CD1c-positive myeloid dendritic cell (primary cell): Measurements from ENCODE around the gene RABGAP1L.

Experiments
- DNase-seq: peaks from one replicate; pipeline ENCODE4 v3.0.0-alpha.2; 2016; ENCODE audit errors: extremely low spot score

Gene RABGAP1L

GRCh38 chr1:174746024-174746808 lies 586.9 kb downstream of the RABGAP1L start:
- no peak for DNase-seq

DNA sequence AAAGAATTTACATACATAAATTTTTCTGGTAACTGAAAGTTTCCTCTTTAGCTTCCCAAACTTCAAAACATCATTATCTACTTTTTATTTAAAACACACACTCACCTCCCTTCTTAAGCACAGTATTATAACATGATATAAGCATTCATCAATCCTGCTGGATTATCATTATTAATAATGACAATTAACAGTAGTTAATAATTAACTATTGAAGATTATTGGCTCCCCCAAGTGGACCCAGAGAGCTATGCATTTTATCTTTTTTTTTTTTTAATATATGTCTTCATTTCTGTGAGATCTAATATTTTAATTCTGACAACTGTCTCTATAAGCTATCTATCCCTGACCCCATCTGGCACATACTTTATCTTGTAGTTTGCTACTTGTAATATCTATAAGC lies 588.3 kb downstream of the RABGAP1L start:
- DNase-seq: no peak

DNA sequence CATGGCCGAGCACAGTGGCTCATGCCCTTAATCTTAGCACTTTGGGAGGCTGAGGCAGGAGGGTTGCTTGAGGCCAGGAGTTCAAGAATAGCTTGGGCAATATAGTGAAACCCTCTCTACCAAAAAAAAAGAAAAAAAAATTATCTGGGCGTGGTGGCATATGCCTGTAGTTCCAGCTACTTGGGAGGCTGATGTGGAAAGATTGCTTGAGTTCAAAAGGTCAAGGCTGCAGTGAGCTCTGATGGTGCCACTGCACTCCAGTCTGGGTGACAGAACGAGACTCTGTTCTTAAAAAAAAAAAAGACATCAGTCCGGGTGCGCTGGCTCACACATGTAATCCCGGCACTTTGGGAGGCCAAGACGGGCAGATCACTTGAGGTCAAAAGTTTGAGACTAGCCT lies 589.3 kb downstream of the RABGAP1L start:
- DNase-seq: no peak

- no peak for DNase-seq
These were observed 593.8 kb downstream of the RABGAP1L start for GRCh38 chr1:174753131-174753530.

DNA sequence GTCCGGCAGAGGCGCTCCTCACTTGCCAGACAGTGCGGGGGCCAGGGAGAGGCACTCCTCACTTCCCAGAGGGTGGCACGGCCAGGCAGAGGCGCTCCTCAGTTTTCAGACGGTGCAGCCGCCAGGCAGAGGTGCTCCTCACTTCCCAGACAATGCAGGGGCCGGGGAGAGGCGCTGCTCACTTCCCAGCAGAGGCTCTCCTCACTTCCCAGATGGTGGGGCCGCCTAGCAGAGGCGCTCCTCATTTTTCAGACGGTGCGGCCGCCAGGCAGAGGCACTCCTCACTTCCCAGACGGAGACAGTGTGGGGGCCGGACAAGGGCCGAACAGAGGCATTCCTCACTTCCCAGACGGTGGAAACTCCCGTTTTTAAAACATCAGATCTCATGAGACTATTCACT lies 602.0 kb downstream of the RABGAP1L start:
- no peak for DNase-seq

- no peak for DNase-seq
These were observed 602.7 kb downstream of the RABGAP1L start for GRCh38 chr1:174761901-174762585.

DNA sequence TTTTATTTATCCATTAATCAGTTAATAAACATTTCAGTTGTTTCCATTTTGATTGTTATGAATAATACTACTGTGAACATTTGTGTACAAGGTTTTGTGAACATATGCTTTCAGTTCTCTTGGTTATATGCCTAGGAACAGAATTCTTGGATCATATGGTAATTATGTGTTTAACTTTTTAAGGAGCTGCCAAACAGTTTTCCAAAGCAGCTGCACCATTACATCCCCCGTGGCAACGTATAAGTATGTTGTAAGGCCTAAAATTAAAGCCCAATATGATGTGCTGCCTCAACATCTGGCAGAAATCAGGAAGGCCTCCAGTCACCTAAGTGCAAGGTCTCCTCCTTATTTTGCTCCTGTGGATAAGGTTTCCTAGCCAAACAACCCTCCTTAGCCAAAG lies 604.9 kb downstream of the RABGAP1L start:
- no peak for DNase-seq

DNA sequence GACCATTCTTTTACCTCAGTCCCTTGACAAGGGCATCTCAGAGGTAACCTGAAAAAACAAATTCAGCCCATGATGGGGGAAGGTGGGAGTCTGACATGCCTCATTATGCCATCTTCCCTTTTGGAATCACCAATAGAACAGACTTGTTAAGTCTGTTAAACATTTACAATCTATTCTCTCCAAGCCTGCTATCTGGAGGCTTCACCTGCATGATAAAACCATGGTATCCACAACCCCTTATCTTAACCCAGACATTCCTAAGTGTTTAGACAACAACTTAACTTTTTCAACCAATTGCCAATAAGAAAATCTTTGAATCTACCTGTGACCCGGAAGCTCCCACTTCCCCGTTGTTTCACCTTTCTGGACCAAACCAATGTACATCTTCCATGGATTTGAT lies 607.4 kb downstream of the RABGAP1L start:
- no peak for DNase-seq

- no peak for DNase-seq
These were observed 609.2 kb downstream of the RABGAP1L start for GRCh38 chr1:174768516-174768915.

DNA sequence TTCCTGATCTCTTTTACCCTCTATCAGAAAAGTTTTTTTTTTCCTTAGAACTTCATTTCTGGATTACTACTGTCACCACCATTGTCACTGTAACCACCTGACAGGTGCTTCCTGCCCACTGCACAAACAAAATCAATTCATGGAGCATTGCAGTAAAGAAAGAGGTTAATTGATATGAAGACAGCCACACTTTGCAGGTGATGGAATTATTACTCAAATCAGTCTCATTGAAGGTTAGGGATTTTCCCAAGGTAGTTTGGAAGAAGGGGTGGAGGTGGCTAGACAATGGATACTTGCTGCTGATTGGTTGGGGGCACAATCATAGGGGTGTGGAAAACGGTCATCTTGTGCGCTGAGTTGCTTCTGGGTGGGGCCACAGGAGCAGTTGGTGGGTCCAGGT lies 609.6 kb downstream of the RABGAP1L start:
- DNase-seq: no peak

- DNase-seq: peak; percentile 64
These were observed 610.7 kb downstream of the RABGAP1L start for GRCh38 chr1:174769961-174770549.

- DNase-seq: no peak
These were observed 616.3 kb downstream of the RABGAP1L start for GRCh38 chr1:174775621-174776020.

DNA sequence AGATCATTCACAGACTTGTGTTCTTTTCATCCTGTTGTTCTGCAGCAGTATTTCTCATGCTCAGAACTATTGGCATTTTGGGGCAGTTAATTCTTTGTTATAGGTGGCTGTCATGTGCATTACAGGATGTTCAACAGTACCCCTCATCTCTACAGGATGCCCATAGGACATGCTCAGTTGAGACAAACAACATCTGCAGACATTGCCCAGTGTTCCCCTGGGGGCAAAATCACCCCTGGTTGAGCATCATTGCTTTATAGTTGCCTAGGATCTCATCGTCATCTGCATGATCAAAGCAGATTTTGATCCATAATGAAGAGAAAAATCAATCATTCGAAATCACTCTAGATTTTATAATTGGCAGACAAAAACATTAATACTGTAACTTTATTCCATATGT lies 617.9 kb downstream of the RABGAP1L start:
- DNase-seq: no peak

DNA sequence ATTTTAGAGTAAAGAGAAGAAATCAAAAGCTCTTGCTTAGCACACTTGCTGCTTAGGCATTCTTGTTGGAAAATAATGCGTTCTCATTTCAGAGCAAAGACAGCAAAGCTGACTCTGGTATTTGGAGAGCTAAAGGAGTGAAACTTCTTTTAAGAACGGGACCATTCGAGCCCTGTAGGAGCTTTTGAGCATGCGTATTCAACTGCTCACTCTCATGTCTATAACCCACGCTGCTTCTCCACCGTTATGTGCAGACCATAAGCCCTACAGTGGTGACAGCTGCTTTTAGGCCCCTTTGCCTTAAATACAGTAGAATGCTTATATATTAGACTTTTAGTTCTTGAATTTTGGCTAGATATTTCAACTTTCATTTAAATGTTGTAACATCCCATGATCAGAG lies 626.2 kb downstream of the RABGAP1L start:
- no peak for DNase-seq

DNA sequence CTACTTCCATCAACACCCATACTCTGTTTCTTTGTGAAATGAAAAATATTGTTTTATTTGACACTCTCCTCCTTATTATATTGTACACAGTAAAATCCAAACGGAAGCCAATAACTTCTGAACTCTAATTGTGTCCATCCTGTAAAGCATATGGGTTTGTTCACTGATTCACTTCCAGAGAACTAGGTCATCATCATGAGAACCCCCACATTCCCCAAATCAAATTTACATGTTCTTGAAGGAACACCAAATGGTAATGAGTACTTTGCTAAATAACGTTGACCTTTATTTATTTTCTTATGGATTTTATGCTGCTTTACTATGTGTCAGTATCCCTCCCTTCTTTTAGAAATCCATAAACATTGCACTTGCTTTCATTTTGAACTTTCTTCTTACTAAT lies 627.0 kb downstream of the RABGAP1L start:
- no peak for DNase-seq

GRCh38 chr1:174786760-174787159 lies 627.4 kb downstream of the RABGAP1L start:
- no peak for DNase-seq

- DNase-seq: no peak
These were observed 629.7 kb downstream of the RABGAP1L start for GRCh38 chr1:174788981-174789380.

DNA sequence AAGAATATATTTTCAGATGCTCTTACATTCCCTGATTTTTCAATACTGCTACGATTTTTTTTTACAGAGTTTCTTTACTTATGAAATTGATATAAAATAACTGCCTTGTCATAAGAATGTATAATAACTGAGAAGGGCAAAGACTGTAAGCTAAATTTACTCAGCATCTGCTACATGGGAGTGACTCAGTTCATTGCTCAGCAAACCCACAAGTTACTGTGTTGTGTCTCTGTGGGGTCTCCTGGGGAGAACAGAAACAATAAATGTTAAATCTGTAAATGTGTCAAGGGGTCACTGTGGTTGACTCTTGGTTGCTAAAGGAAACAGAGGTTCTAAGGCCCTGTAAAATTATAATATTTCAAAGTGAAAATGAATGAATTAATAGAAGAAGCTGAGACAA lies 630.1 kb downstream of the RABGAP1L start:
- no peak for DNase-seq

- no peak for DNase-seq
These were observed 632.5 kb downstream of the RABGAP1L start for GRCh38 chr1:174791863-174792262.

GRCh38 chr1:174794861-174795260 lies 635.5 kb downstream of the RABGAP1L start:
- DNase-seq: no peak

DNA sequence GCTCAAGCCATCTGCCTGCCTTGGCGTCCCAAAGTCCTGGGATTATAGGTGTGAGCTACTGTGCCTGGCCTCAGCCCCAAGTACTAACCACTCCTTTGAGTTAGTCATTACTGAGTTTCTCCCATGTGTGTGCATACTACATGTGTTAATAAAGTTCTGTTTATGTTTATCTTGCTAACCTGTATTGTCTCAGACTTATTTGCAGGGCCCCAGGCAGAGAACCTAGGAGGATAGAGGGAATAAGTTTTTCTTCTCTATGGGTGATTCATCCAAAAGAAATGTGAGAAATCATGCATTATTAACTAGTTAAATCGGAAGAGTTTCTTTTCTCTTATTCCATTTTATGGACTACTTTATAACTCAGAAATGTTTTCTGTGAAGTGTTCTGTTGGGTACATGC lies 636.5 kb downstream of the RABGAP1L start:
- no peak for DNase-seq

DNA sequence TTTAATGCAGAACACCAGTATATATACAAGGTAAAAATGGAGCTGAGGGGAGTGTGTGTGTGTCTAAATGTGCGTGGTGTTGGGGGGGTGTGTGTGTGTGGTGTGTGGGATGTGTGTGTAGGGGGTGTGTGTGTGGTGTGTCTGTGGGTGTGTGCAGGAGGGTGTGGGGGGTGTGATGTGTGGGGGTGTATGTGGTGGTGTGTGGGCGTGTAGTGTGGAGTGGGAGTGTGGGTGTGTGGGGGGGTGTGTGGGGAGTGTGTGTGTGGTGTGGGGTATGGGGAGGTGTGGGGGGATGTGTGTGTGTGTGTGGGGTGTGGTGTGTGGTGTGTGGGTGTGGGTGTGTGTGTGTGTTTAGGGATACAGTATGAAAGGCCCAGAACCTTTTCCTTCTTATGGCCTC lies 638.1 kb downstream of the RABGAP1L start:
- DNase-seq: no peak

DNA sequence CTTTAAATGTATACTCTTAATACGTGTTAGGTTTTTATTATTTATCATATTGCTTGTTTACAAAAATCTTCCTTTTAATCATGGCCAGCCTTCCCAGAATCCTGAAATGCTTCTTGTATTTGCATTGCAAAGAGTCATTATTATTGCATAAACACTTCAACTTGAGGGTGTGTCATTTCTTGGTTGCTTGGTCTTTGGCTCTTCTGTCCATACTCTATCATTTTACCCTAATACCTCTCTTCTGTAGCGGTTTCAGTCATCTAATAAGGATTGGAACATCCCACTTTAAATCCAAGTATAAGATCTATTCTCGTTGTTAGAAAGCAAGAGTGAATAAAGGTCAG lies 639.8 kb downstream of the RABGAP1L start:
- DNase-seq: no peak
